SIG-M5 treated with dmso at 0.1 percent for 504 hours (cell line): Measurements from ENCODE around the gene MATK.

Experiments used
- DNase-seq: peaks from one replicate; lab custom pipeline; 2025; ENCODE audit not compliant: unreplicated experiment; lab: John Stamatoyannopoulos, UW

MATK gene, protein sequence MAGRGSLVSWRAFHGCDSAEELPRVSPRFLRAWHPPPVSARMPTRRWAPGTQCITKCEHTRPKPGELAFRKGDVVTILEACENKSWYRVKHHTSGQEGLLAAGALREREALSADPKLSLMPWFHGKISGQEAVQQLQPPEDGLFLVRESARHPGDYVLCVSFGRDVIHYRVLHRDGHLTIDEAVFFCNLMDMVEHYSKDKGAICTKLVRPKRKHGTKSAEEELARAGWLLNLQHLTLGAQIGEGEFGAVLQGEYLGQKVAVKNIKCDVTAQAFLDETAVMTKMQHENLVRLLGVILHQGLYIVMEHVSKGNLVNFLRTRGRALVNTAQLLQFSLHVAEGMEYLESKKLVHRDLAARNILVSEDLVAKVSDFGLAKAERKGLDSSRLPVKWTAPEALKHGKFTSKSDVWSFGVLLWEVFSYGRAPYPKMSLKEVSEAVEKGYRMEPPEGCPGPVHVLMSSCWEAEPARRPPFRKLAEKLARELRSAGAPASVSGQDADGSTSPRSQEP

DNA sequence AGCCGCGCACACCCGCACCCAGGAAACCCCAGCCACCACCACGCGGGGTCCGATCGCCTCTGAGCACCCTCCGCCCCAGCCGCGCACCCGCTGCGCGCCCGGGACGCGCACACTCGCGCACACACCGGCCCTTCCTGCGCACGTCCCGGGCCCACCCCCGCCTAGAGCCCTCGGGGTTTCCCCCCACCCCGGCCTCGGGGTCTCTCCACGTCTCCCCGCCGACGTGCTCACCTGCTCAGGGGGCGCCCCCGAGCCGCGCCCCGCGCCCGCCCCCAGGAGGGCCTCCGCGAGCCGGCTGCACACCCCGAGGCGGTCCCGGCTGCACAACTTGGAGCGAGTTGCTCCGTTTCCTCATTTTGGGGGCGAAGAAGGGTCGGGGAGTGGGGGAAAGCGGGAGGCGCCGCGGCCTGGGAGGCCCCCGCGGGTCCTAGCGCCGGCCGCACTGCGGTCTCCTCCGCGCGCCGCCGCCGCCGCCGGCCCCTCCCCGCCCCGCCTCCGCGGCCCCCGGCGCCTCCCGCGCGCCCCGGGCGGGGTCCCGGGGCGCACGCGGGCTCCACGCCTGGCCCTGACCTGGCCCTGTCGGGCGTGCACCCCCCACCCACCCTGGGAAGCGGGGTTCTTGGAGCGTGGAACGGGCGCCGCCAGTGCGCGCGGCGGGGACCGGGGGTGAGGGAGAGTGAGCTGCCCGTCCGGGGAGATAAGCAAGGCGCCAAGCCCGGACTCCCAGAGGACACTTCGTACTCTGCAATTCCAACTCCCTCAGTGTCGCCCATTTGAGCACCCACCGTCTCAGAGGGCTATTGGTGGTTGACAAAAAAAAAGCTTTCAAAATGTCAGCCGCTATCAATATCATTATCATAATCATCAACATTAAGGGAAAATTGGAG, at the start of gene MATK:
Gene MATK, minus strand, starts transcription at position 444 of the 887 bp plus-strand sequence. CDS start 1,246 bp downstream, outside the sequence.
- peak; percentile 79 for DNase-seq

DNA sequence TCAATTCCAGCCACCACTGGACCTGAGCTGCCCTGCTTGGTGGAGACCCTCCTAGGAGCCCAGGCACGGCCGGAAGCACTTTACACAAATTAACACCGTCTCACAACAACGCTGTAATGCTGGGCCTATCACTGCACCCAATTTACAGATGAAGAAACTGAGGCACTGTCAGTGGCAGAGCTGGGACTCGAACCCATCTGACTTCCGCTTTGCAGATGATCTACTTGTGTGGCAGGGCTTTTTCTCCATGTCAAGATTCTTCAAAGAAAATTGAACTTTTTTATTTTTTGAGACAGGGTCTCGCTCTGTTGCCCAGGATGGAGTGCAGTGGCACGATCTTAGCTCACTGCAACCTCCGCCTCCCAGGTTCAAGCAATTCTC, 48.9 kb upstream of the MATK start:
- DNase-seq = no peak

DNA sequence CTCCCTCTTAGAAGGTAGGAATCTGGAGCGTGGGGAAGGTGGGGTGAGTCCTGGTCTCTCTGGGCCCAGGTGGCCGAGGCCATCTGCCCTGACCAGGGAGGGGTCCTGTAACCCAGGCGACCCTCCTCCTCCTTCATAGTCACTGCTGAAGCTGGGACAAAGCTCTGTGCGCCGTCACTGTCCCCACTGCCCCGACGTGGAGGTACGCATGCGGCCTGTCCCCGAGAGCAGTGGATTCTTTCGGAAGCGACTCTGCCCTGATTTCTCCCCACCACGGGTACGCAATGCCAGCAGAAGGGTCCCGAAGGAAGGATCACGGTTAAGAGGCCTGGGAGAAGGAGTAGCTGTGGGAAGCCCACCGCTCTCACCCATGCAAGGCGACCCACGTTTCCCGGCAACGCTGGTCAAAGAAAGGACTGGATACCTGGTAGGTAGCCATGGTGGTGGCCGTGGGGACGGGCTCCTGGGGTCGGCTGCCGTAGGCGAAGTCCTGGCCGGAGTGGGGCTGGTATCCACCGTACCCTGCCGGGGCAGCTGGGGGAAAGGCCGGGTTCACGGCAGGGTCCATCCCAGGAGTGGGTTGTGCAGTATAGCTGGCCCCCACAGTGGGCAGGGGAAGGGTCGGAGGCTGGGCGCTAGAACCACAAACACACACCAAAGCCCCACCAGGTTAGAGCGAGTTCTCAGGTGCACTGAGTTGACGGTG, 48.3 kb upstream of the MATK start:
- no peak for DNase-seq

DNA sequence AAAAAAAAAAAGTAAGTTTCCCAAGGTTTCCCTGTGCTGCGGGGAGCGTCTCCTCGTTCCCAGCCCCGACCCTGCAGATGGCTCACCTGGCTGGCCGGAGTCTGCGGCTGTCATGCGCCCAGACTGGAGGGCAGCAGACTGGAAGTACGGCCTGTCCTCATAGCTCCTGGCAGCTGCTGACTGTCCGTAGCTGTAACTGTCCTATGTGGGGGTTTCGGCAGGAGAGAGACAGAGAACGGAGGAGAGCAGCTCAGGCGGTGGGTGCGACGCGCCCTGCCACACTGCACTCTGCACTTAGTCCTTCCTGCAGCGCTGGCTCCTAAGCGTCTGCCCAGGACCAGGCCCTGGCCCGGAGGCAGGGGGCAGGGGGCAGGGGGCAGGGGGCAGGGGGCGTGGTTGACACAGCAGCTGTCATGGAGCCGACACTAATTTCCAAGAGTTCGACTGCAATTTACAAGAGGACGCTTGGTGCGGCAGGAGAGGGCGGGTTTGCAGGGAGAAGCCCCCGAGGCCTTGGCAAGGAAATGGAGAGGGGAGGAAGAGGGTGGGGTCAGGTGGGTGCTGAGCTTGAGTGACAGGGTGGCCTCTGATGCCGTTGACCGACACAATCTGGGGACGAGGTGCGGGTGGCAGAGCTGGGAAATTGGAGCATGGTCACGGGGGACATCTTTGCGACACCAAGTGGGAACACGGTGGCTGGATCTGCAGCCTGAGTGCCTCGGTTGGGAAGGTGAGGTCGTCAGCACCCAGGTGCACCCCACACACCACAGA, 47.6 kb upstream of the MATK start:
- no peak for DNase-seq

DNA sequence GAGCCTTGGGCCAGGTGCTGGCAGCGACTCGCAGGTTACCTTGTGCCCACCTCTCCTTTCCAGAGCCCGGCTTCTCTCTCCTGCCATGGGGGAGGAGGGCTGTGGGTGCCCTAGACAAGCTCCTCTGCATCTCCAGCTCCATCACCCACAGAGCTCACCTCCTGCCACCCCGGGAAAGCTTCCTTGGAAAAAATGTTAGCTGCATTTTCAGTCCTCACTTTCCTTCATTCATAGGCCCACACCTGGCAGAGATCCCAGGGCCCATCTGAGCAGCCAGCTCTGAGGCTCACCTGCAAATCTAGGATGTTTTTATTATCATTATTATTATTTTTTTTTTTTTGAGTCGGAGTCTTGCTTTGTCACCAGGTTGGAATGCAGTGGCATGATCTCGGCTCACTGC, 45.8 kb upstream of the MATK start:
- no peak for DNase-seq

DNA sequence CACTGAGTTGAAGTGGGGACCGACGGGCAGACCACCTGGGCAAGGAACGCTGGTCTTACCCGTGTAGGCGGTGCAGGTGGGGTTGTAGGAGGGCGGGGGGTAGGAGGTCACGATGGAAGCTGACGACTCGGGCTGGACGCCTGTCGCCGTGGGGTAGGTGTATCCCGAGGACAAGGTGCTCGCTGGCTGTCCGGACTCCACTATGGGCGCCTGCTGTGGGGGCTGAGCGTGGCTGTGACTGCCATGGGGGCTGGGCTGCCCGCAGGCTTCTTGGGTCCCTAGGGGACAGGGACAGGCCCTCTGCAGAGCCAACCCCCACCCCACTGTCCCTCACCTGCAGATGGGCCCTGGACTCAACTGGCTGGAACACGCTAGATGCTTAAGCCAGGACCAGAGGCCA, 45.4 kb upstream of the MATK start:
- no peak for DNase-seq

DNA sequence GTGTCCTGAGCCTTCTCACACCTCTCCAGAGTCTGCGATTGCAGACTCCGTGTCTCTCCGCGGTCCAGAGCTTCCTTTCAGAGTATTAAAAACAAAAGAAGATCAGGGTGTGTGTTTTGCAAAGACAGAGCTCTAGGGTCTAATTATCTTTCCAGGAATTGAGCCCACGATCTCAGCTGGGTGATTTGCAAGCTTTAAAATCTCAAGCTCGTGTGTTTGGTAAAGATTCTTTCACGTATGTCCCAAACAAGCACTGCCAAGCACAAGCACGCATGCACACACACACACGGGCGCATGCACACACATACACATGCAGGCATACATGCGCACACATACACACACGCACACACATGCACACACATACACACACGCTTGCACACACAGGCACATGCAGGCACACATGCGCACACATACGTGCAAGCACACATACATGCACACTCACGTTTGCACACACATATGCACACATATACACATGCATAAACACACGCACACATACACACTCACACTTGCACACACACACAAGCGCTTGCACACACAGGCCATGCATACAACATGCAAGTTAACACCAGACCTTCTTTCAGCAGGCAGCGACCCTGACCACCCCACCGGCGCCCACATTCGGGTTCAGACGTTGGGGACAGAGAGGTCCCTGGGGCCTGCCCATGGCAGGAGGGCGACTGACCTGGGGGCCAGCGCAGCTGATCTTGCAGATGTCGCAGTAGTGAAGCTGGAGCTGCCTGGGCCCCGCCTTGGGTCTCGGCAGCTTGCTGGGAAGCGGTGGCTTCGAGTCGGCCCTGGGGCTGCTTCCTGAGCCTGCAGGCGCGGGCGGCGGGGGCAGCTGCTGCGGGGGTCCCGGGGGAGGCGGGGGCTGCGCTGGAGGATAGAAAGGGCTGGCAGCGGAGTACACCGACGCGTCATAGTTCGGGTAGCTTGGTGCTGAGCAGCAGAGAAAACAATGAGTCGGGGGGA, 44.7 kb upstream of the MATK start:
- DNase-seq = no peak

DNA sequence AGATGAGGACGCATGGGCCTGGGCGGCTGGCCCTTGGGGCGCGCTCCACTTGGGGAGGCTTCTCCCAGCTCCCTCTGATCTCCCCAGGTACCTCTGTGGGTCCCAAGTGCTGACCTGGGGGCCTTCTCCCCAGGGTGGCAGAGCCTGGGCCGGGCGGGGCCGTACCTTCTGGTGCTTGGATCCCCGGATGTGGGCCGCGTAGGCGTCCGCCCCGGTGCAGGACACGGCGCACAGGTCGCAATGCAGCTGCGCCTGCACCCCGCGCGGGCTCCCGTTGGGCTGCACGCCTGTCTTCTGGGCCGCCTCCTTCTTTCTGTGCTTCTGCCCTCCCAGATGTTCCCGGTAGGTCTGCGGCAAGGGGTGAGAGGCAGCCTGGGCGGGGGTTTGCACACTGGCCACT, 41.1 kb upstream of the MATK start:
- no peak for DNase-seq

DNA sequence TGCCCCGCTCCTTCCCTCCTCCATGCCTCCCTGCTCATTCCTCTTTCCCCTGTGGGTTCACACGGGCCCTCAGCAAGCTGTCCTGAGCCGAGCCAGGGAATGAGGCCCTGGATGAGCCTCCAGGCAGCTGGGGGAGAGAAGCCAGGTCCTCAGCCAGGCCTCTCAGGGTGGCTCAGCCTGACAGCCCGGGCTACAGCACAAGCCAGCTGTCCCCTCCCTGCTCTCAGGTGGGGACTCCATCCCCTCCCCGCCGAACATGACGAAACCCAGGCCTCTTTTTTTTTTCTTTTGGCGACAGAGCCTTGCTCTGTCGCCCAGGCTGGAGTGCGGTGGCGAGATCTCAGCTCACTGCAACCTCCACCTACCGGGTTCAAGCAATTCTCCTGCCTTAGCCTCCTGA, 40.0 kb upstream of the MATK start:
- no peak for DNase-seq

DNA sequence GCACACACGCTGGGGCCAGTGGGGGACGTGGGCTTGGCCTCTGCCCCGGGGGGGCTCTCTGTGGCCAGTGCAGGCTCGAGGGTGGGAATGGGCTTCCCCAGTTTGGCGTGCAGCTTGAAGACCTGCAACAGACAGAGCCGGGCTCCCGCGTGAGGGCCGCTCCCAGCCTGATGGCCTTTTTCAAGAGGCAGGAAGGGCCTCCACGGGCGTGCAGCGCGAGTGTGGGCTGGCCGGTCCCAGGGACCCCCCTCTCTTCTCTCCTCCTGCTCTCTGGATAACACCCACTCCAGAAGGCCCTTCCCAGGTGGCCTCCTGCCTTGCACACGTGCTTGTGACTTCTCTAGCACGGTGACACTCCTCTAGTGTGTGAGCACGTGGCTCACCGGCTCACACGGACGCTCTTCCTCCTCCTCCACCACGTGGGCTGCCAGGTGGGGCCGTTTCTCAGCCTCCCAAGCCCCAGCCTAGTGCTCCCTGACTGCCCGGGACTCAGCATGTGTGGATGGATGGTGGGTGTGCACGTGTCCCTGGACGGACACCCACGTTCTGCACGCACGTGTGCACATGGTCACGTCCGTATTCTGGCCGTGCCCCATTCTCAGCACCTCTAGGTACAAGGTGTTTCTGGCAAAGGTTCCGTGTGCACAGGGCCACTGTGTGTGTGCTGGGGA, 39.2 kb upstream of the MATK start:
- DNase-seq = no peak

DNA sequence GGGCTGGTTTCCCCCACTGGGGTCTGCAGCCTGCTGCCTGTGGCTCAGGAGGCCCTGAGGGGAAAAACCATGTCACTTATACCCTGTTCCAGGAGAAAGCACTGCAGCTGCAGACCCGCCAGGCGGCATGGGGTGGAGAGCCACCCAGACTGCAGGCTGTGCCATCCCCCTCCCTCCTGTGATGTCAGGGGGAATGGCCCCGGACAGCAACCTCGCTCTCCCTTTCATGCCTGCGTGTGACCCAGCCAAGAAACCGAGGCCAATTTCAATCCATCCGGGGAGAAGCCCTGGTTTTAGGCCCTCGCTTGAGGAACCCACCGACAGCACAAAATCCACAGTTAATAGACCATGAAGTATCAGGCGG, 37.2 kb upstream of the MATK start:
- DNase-seq = no peak

DNA sequence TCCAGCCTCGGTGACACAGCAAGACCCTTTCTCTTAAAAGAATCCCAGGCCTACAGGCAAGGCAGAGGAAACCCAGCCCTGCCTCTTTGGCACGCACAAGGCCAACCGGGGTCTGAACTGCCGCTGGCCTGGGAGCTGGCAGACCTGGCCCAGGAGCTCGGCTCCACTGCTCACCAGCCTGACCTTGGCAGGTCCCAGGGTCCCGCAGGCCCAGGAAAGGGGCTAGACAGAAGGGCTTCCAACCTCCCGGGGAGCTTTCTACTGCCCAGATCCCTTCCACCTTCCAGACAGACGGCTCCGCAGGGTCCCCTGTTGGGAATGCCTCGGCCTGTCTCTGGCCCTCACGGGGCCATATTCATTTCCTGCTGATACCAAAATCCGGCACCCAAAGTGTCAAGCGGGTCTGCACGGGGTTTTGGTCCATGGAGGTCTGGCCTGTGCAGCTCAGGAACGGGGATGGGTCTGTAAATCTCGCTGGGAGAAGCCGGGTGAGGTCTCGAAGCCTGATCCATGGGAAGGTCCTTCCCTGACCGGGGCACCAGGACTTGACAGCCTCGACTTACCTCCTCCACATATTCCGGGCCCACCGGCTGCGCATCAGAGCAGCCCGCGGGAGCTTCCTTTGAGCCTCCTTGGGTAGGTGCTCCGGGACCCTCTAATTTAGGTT, 36.6 kb upstream of the MATK start:
- no peak for DNase-seq

DNA sequence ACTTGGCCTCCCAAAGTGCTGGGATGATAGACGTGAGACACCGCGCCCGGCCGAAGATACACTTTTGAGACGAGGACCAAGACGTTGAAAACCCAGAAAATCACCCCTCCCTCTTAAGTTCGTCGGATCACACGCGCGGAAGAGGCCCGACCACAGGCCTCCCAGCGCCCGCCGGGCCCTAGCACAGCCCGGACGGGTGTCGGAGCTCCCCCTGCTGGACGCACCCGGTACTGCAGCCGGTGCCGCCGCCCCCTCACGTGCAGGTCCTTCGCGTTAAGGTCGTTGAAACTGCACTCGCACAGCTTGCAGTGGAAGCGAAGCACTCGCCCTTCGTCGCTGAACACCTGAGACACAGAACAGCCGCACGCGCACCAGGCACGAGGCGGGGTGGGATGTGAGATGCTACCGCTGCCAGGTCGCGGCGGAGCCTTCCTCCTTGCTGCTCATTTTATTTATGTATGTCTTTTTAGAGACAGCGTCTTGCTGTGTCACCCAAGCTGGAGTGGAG, 35.7 kb upstream of the MATK start:
- peak; percentile 22 for DNase-seq

DNA sequence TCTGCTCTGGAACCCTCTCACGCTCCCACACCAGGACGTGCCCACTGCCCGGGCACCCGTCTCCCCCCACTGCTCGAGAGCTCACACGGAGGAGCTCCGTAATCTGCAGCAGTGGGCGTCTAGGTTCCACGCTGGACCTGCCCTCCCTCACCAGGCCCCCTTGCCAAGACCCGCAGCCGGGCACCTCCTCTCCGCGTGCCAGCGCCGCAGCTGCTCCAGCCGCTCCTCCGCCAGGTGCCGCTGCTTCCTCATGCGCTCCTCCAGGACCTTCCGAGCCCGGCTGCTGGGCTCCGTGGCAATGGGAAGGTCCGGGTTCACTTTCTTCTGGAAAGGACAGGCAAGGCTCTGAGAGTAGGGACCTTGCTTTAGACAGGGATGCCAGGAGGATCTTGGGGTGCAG, 35.0 kb upstream of the MATK start:
- DNase-seq = no peak

DNA sequence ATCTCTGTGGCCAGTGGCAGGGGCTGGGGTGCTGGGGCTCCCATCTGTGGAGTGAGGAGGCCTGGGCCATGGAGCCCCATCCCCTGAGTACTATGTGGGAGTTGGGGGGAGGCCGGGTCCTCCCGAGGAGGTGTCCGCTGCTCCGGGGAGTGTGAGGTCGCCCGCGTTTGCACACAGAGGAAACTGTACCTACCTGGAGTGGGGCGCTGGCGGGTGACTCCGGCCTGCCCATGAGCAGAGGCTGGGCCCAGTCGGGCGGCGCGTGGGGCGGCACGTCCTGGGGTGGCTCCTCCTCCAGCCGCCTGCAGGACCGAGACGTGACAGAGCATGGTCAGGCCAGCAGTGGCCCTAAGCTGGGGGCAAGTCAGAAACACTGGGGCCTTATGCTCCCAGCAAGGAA, 33.8 kb upstream of the MATK start:
- no peak for DNase-seq

DNA sequence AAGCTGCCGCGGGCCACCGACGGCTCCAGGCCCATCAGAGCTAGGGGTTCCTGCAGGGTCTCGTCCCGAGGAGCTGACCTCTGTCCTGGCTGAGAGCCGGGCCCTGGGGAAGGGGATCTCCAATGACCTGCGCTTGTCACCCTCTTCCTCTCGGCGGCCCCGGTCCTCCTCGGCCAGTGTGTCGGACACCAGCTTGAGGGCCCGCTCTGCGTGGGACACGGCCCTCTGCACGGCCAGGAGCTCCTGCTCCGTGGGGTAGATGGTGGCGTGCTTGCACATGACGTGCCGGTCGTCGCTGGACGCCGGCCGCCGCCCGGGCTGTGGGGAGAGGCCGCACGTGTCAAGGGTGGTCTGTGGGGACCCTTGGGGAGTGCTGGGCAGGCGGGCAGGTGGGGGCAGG, 32.7 kb upstream of the MATK start:
- no peak for DNase-seq

DNA sequence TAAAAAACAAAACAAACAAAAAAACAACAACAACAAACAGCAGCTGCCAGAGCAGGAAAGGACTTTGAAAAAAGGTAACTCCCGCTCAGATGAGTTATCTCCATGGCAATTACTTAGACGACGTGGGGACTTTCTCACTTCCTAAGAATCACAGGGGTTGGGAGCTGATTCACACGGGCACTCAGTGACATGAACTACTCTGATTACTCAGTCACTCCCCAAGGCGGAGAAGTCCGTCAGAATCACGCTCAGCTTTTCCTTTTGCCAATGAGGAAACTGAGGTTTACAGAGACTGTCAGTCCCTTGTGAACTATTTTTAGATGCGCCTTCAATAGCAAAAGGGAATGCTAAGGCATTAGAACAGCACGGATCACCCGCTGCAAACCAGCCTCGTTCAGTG, 32.3 kb upstream of the MATK start:
- DNase-seq = no peak

DNA sequence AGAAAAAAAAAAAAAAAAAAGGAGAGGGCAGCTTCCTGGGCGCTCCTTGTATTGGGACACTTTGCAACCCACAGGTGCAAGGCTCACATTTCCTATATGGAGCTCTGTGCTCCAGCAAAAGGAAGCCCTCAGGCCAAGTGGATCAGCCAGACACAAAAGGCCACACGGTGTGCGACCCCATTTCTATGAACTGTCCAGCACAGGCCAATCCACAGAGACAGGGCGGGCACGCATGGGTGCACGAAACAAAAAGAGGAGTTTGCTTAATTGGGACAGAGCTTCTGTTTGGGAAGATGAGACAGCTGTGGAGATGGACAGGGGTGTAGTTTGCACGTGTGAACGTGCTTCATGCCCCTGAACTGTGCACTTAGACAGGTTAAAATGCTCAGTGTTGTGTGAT, 31.6 kb upstream of the MATK start:
- no peak for DNase-seq
